ENCODE results near the gene RIN2. TPM values are rescaled to one million over a fixed set of nuclear protein-coding genes. Genes with fewer than 3 reads are reported as not detected.

RIN2 gene
- total RNA-seq, 2 experiments from 2014 or later: not detected

DNA sequence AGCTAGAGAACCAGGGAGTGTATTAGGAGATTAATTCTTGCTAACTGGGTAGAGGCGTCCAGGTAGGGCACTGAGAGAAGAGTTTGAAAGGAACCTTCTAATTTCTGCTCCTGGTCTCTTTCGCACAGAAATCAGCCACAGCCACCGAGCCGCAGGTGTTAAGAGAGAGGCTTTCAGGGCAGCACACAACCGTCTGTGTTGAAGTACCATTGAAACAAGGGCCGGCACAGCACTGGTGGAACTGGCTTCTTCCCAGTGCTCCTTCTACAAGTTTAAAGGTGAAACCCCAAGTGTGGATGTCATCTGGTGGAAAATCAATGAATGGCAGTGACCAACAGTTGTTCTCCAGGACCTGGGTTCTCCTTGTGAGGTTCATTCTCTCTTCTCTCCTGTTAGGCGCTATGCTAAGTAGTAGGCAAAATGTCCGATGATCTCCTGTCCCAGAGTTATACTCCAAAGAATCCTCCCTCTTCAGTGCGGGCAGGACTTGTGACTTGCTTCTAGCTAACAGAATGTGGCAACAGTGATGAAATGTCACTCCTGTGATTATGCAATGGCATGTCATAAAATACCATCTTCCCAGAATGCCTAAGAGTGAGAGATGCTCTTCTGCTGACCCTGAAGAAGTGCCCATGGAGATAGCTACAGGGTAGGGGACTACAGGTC is 15.0 kb upstream of the RIN2 start:
- no peaks in the 10 kb centered on the region for H3K4me1 Mint-ChIP-seq (ENCODE audit: low read depth)
- ATAC-seq: no peak
- TF ChIP-seq, protein P1, sequence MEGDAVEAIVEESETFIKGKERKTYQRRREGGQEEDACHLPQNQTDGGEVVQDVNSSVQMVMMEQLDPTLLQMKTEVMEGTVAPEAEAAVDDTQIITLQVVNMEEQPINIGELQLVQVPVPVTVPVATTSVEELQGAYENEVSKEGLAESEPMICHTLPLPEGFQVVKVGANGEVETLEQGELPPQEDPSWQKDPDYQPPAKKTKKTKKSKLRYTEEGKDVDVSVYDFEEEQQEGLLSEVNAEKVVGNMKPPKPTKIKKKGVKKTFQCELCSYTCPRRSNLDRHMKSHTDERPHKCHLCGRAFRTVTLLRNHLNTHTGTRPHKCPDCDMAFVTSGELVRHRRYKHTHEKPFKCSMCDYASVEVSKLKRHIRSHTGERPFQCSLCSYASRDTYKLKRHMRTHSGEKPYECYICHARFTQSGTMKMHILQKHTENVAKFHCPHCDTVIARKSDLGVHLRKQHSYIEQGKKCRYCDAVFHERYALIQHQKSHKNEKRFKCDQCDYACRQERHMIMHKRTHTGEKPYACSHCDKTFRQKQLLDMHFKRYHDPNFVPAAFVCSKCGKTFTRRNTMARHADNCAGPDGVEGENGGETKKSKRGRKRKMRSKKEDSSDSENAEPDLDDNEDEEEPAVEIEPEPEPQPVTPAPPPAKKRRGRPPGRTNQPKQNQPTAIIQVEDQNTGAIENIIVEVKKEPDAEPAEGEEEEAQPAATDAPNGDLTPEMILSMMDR (IDR thresholded peaks at IDR 0.05): no peak
- no peak overlapping the region for H3K27ac Mint-ChIP-seq
- CTCF ChIA-PET: no interaction called here
- H3K4me3 Mint-ChIP-seq: no peak overlapping the region
- H3K27me3 Mint-ChIP-seq: peaks cover 14% of the 10 kb centered on the region
- POLR2A ChIA-PET: no interaction called here
- no peak for DNase-seq
- no peaks in the 10 kb centered on the region for H3K36me3 Mint-ChIP-seq (ENCODE audit: low read depth)
- intact Hi-C loops (cut with micrococcal nuclease): no loop called here
- peaks cover 6% of the 10 kb centered on the region for H3K9me3 Mint-ChIP-seq

DNA sequence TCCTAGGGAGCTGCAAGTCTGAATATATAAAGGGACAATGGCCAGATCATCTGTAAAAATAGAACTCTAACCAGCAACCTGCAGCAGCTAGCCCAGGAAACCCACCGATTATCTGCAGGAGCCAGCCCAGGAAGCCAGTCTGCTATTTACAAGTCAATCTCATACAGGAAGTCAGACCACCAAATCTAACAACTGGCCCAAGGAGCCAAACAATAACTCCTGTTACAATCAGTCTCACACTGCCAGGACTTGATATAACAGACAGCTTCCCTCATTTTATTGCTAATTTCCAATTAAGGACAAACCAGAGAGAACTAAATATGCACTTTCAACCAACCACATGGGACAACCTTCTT is 14.4 kb upstream of the RIN2 start:
- H3K9me3 Mint-ChIP-seq: peaks cover 6% of the 10 kb centered on the region
- ChIA-PET CTCF (no interaction called here), POLR2A (no interaction called here)
- no peak for ATAC-seq
- TF ChIP-seq, protein P1 (IDR thresholded peaks at IDR 0.05): no peak
- intact Hi-C loops (cut with micrococcal nuclease): no loop called here
- no peak overlapping the region for H3K4me3 Mint-ChIP-seq
- H3K36me3 Mint-ChIP-seq (ENCODE audit: low read depth): no peaks in the 10 kb centered on the region
- peaks cover 14% of the 10 kb centered on the region for H3K27me3 Mint-ChIP-seq
- no peak for DNase-seq
- H3K4me1 Mint-ChIP-seq (ENCODE audit: low read depth): no peaks in the 10 kb centered on the region
- no peak overlapping the region for H3K27ac Mint-ChIP-seq

DNA sequence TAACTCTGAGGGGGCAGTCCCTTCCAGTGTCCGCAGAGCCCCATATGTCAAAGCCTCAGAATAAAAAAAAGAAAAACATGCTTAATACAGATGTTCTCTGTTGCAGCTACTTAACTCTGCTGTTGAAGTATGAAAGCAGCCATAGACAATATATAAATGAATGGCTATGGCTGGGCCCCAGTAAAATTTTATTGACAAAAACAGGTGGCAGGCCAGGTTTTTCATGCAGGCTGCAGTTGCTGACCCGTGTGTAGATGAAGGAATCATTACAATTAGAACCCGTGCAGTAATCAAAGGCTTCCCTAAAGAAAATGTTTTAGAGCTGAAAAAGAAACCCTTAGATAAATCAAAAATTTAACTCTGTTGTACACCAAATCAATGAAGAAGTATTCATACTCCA is 13.0 kb upstream of the RIN2 start:
- no peaks in the 10 kb centered on the region for H3K36me3 Mint-ChIP-seq (ENCODE audit: low read depth)
- H3K9me3 Mint-ChIP-seq: peaks cover 6% of the 10 kb centered on the region
- no peak overlapping the region for H3K27ac Mint-ChIP-seq
- TF ChIP-seq, protein P1 (IDR thresholded peaks at IDR 0.05): no peak
- DNase-seq (no peak), ATAC-seq (no peak)
- H3K27me3 Mint-ChIP-seq: peaks cover 11% of the 10 kb centered on the region
- ChIA-PET CTCF (no interaction called here), POLR2A (no interaction called here)
- intact Hi-C loops (cut with micrococcal nuclease): no loop called here
- H3K4me1 Mint-ChIP-seq (ENCODE audit: low read depth): no peaks in the 10 kb centered on the region
- H3K4me3 Mint-ChIP-seq: no peak overlapping the region

DNA sequence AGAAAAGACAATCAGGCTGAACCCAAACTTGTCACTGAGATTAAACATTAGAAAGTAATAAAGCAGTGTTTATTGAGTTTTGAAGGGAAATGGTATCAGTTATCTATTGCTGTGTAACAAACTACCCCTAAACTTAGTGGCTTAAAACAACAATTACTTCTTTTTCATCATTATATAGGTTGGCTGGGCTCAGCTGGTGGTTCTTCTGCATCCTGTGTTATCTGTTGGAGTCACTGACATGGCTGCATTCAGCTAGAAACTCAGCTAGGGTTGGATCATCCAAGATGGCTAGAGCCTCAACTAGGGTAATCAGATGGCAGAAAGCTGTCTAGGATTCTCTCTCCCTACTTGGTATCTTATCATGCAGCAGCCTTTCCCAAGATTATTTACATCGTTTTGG is 12.5 kb upstream of the RIN2 start:
- no peak overlapping the region for H3K27ac Mint-ChIP-seq
- intact Hi-C loops (cut with micrococcal nuclease): no loop called here
- H3K36me3 Mint-ChIP-seq (ENCODE audit: low read depth): no peaks in the 10 kb centered on the region
- ATAC-seq (no peak), DNase-seq (no peak)
- ChIA-PET CTCF (no interaction called here), POLR2A (no interaction called here)
- H3K27me3 Mint-ChIP-seq: peaks cover 11% of the 10 kb centered on the region
- no peak overlapping the region for H3K4me3 Mint-ChIP-seq
- H3K9me3 Mint-ChIP-seq: peaks cover 6% of the 10 kb centered on the region
- TF ChIP-seq, protein P1 (IDR thresholded peaks at IDR 0.05): no peak
- H3K4me1 Mint-ChIP-seq (ENCODE audit: low read depth): no peaks in the 10 kb centered on the region

DNA sequence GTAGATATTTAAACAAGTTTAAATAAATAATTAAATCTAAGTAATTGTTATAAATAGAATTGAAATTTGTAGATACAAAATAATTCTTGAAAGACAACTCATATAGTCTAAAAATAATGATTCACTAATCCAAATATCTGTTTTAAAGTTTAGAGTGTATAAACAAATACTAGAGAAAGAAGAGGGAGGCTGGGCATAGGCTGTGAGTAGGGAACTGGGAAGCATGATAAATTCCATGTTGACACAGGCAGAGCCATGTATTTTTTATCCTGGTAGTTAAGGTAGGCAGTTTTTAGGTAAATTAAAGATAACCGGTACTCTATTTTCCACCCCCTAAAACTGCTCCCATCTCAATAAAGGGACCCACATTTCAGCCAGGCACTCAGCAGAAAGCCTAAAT is 11.7 kb upstream of the RIN2 start:
- no peak overlapping the region for H3K27ac Mint-ChIP-seq
- H3K36me3 Mint-ChIP-seq (ENCODE audit: low read depth): no peaks in the 10 kb centered on the region
- intact Hi-C loops (cut with micrococcal nuclease): no loop called here
- CTCF ChIA-PET: no interaction called here
- no peak overlapping the region for H3K4me3 Mint-ChIP-seq
- H3K27me3 Mint-ChIP-seq: peaks cover 10% of the 10 kb centered on the region
- POLR2A ChIA-PET: no interaction called here
- H3K9me3 Mint-ChIP-seq: peaks cover 6% of the 10 kb centered on the region
- no peak for ATAC-seq
- H3K4me1 Mint-ChIP-seq (ENCODE audit: low read depth): no peaks in the 10 kb centered on the region
- no peak for DNase-seq
- TF ChIP-seq, protein P1 (IDR thresholded peaks at IDR 0.05): no peak
